Measurements from ENCODE around the gene CFAP107.

CFAP107 gene

DNA sequence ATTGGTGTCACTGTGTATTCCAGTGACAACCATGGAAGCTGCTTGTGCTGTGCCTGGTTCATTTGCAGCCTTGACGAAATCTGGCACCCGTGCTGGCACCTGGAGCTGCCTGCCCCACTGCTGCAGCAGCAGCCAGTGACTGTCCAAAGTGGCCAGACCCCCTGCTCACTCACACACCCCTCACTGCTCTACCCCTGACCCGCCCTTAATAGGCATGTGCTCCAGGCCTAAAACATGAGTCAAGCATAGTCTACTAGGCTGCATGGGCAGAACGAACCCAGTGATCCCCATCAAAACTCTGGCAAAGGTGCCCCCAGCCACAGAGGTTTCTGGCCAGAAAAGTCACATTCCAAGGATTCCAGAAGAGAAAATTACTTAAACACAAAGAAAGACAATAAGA is 52.9 kb downstream of the CFAP107 start:
- no peak overlapping the region for H3K4me3 ChIP-seq (ENCODE audit: low read depth, low read length)
- DNase-seq (ENCODE audit: low read depth): no peak
- TF ChIP-seq, protein P1, sequence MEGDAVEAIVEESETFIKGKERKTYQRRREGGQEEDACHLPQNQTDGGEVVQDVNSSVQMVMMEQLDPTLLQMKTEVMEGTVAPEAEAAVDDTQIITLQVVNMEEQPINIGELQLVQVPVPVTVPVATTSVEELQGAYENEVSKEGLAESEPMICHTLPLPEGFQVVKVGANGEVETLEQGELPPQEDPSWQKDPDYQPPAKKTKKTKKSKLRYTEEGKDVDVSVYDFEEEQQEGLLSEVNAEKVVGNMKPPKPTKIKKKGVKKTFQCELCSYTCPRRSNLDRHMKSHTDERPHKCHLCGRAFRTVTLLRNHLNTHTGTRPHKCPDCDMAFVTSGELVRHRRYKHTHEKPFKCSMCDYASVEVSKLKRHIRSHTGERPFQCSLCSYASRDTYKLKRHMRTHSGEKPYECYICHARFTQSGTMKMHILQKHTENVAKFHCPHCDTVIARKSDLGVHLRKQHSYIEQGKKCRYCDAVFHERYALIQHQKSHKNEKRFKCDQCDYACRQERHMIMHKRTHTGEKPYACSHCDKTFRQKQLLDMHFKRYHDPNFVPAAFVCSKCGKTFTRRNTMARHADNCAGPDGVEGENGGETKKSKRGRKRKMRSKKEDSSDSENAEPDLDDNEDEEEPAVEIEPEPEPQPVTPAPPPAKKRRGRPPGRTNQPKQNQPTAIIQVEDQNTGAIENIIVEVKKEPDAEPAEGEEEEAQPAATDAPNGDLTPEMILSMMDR (IDR thresholded peaks at IDR 0.05; ENCODE audit: control insufficient read depth, extremely low read depth, insufficient read depth): no peak

DNA sequence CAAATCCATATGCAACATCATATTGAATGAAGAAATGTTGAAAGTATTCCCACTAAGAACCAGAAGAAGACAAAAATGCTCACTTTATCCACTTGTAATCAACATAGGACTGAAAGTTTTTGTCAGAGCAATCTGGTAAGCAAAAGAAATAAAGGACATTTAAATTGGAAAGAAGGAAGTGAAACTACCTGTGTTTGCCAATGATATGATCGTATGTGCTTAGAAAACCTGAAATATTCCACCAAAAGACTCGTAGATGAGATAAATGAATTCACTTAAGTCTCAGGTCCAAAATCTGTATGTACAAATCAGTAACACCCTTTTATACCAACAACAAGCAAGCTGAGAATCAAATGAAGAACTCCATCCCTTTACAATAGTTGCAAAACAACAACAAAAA is 53.7 kb downstream of the CFAP107 start:
- H3K4me3 ChIP-seq (ENCODE audit: low read depth, low read length): no peak overlapping the region
- TF ChIP-seq, protein P1 (IDR thresholded peaks at IDR 0.05; ENCODE audit: control insufficient read depth, extremely low read depth, insufficient read depth): no peak
- no peak for DNase-seq (ENCODE audit: low read depth)

DNA sequence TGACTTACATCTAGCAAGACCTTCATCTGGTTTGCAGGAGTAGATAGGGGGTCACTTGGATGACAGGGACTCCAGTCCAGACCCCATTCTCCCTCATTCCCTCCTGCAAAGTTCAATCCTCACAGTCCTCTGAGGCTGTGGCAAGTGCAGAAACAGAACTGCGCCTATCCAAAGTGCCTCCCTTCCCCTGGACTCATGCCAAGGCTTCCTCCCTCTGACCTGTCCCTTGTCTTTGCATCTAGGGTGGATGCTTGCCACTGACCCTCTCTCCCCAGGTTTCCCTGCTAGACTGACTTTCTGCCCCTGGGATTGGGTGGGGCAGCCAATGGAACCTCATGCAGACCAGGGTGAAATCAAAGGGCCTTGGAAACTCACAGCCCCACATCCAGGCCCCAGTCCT is 63.9 kb downstream of the CFAP107 start:
- TF ChIP-seq, protein P1 (IDR thresholded peaks at IDR 0.05; ENCODE audit: control insufficient read depth, extremely low read depth, insufficient read depth): no peak
- no peak overlapping the region for H3K4me3 ChIP-seq (ENCODE audit: low read depth, low read length)
- no peak for DNase-seq (ENCODE audit: low read depth)

DNA sequence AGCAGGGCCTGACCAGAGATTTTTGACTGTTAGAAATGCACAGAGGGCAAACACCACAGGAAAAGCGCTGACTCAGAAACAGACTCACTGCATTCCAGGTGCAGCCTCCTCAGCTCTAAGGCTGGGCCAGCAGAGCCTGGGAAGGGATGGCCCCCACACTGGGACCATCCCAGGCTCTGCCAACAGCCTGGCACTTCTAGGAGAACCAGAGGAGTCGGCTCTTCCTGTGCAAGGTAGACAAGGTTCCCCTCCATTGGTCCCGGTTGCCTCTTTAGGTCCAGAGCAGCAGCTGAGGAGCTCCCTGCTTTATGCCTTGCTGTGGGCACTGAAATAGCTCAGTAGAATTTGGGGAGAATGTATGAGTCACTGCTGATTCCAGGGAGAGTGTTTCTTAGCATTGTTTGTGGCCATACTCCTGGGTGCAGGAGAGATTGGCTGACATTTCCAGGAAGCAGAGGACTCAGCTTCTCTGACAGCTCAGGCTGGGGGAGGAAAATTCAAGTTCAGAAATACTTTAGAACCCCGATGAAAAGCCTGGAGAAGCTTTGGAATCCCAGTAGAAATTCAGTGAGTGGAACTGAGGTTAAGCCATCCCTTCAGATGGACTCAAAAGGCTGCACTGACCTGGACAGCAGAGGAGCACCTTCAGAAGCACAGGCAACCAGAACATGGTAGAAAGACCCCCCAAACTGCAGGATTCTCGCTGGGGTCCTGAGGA is 64.8 kb downstream of the CFAP107 start:
- DNase-seq (ENCODE audit: low read depth): no peak
- TF ChIP-seq, protein P1 (IDR thresholded peaks at IDR 0.05; ENCODE audit: control insufficient read depth, extremely low read depth, insufficient read depth): no peak
- H3K4me3 ChIP-seq (ENCODE audit: low read depth, low read length): no peak overlapping the region

DNA sequence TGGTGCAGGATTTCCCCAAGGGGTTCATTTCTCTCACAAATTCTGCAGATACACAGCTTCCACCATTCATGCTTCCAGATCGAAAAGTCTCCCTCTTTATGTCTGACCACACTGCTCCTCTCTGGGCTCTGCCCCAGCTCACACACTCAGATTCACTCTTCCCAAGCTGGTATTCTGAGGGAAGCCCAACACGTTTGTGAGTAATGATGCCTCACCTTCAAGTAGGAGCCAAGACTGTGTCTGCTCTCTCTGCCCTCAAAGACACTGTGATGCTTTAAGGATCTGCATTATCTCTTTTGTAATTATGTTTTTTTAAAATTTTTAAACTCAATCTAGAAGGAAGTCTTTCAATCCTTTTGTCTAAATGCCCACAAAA is 65.4 kb downstream of the CFAP107 start:
- H3K4me3 ChIP-seq (ENCODE audit: low read depth, low read length): no peak overlapping the region
- TF ChIP-seq, protein P1 (IDR thresholded peaks at IDR 0.05; ENCODE audit: control insufficient read depth, extremely low read depth, insufficient read depth): no peak
- DNase-seq (ENCODE audit: low read depth): no peak
